ENCODE results near the gene SNRK. TPM values are rescaled to one million over a fixed set of nuclear protein-coding genes. Genes with fewer than 3 reads are reported as not detected.
A peak's percentile ranks its signal among the peaks of the same experiment; 100 is the strongest.

The SNRK gene
- total RNA-seq, 1 donor from 2014 or later = 21.3 TPM

DNA sequence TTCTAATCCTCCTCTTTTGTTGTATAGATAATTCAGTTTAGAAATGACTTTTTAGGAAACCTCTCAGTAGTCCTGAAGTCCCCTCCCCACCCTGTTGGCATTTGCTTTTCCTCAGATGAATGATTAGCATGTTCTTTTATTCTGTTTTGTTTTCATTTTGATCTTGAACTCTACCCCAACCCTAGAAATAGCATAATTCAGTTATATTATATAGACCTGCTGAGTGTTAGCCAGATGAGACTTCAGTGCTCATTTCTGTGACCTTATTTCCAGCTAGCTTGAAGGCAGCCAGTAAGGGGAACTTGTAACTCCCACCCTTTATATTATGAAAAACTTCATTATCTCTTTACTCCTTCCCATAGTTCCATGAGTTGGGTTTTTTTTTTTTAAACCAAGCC, 41.2 kb downstream of the SNRK start:
- no peaks in the 10 kb centered on the region for H3K9me3 Mint-ChIP-seq (ENCODE audit: unreplicated experiment)
- H3K4me1 Mint-ChIP-seq (ENCODE audit: low read depth, unreplicated experiment) = peaks cover 19% of the 10 kb centered on the region
- peaks cover 3% of the 10 kb centered on the region for H3K27me3 Mint-ChIP-seq (ENCODE audit: unreplicated experiment)
- no peak overlapping the region for H3K27ac Mint-ChIP-seq (ENCODE audit: unreplicated experiment)
- no peak overlapping the region for H3K4me3 Mint-ChIP-seq (ENCODE audit: unreplicated experiment)
- TF ChIP-seq CTCF (IDR thresholded peaks at IDR 0.05; ENCODE audit: partially characterized antibody, unreplicated experiment) = no peak
- peaks cover under 1% of the 10 kb centered on the region for H3K36me3 Mint-ChIP-seq (ENCODE audit: unreplicated experiment)
- no peak for DNase-seq

DNA sequence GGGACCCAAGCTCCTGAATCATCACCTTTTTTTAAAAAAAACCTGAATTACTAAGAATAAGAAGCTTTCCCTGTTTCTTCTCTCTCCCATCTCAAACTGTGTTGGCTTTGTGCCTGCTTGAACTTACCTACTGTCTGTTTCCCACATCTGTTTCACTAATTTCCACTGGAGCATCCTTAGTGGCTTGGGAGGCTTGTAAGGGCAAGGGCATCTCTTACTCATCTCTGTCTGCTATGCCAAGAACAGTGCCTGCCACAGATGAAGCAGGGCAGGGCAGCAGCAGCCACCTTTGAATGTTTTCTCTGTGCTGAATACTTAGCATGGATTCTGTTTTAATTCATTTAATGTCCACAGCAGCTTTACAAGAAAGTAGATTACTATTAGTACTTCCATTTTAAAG, 42.3 kb downstream of the SNRK start:
- Mint-ChIP-seq H3K9me3 (ENCODE audit: unreplicated experiment) (no peaks in the 10 kb centered on the region), H3K4me1 (ENCODE audit: low read depth, unreplicated experiment) (peaks cover 19% of the 10 kb centered on the region), H3K36me3 (ENCODE audit: unreplicated experiment) (peaks cover 4% of the 10 kb centered on the region), H3K4me3 (ENCODE audit: unreplicated experiment) (no peak overlapping the region), H3K27me3 (ENCODE audit: unreplicated experiment) (peaks cover 5% of the 10 kb centered on the region), H3K27ac (ENCODE audit: unreplicated experiment) (no peak overlapping the region)
- no peak for DNase-seq
- TF ChIP-seq CTCF (IDR thresholded peaks at IDR 0.05; ENCODE audit: partially characterized antibody, unreplicated experiment) = no peak

DNA sequence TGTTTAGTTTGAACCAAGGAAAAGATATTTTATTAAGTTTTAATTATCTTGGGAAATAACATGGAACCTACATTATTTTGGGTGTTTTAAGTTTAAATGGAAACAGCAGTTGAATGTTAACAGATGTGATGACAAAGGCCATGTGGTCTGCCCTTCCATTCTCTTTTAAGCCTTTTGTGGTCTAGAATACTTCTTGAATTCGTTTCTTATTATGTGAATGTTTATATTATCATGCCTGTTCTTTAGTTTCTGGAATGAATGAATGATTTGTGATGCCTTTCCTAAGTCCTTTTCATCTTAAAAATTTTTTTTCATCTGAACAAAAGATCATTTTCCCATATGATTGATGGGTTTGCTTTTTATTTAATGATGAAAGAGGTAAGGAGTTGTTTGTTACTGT, 44.6 kb downstream of the SNRK start:
- Mint-ChIP-seq H3K36me3 (ENCODE audit: unreplicated experiment) (peaks cover 9% of the 10 kb centered on the region), H3K27ac (ENCODE audit: unreplicated experiment) (peak overlapping the region; percentile 43), H3K4me3 (ENCODE audit: unreplicated experiment) (no peak overlapping the region), H3K4me1 (ENCODE audit: low read depth, unreplicated experiment) (peaks cover 19% of the 10 kb centered on the region), H3K9me3 (ENCODE audit: unreplicated experiment) (peaks cover 2% of the 10 kb centered on the region), H3K27me3 (ENCODE audit: unreplicated experiment) (peaks cover 5% of the 10 kb centered on the region)
- DNase-seq = no peak
- no peak for TF ChIP-seq CTCF (IDR thresholded peaks at IDR 0.05; ENCODE audit: partially characterized antibody, unreplicated experiment)

GRCh38 chr3:43331381-43331780, 45.0 kb downstream of the SNRK start:
- no peak for DNase-seq
- Mint-ChIP-seq H3K27ac (ENCODE audit: unreplicated experiment) (peak overlapping the region; percentile 43), H3K36me3 (ENCODE audit: unreplicated experiment) (peaks cover 9% of the 10 kb centered on the region), H3K27me3 (ENCODE audit: unreplicated experiment) (peaks cover 4% of the 10 kb centered on the region), H3K9me3 (ENCODE audit: unreplicated experiment) (peaks cover 2% of the 10 kb centered on the region), H3K4me1 (ENCODE audit: low read depth, unreplicated experiment) (peaks cover 18% of the 10 kb centered on the region), H3K4me3 (ENCODE audit: unreplicated experiment) (no peak overlapping the region)
- no peak for TF ChIP-seq CTCF (IDR thresholded peaks at IDR 0.05; ENCODE audit: partially characterized antibody, unreplicated experiment)

DNA sequence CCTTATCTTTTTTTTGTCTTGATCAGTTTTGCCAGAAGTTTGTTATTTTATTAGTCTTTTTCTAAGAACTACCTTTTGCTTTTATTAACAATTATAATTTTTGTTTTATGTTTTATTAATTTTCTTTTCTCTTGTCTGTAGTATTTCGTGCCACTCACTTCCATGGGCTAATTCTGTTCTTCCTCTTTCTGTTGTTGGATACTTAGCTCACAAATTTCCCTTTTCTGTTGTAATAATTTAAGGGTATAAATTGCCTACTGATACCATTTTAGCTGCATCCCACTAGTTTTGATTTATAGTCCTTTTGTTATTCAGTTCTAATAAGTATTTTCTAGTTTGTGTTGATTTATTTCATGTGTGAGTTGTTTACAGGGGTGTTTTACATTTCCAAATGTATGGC, 48.6 kb downstream of the SNRK start:
- H3K4me1 Mint-ChIP-seq (ENCODE audit: low read depth, unreplicated experiment) = peaks cover 4% of the 10 kb centered on the region
- no peak overlapping the region for H3K4me3 Mint-ChIP-seq (ENCODE audit: unreplicated experiment)
- peaks cover 2% of the 10 kb centered on the region for H3K27me3 Mint-ChIP-seq (ENCODE audit: unreplicated experiment)
- no peak overlapping the region for H3K27ac Mint-ChIP-seq (ENCODE audit: unreplicated experiment)
- H3K9me3 Mint-ChIP-seq (ENCODE audit: unreplicated experiment) = peaks cover 4% of the 10 kb centered on the region
- TF ChIP-seq CTCF (IDR thresholded peaks at IDR 0.05; ENCODE audit: partially characterized antibody, unreplicated experiment) = no peak
- H3K36me3 Mint-ChIP-seq (ENCODE audit: unreplicated experiment) = peaks cover 26% of the 10 kb centered on the region
- no peak for DNase-seq
